GM10248 (cell line): ENCODE measurements around the gene SLC26A8.
"Not testable (repeated sequence)": the region's sequence is repeated elsewhere in the genome, so short reads cannot be mapped to it uniquely, and the experiment has no call there.

ENCODE experiments used
- CTCF ChIA-PET: fragments of 300-600 bp; sonication (Branson Sonifier 250); formaldehyde crosslinking; extraction: SDS; loops from one replicate; lab custom pipeline; 2021; ENCODE audit warnings: antibody characterized with exemption; lab: Yijun Ruan, JAX
- POLR2A ChIA-PET: fragments of 350-650 bp; sonication (Branson Sonifier 250); formaldehyde crosslinking; extraction: SDS; loops from one replicate; lab custom pipeline; 2020; ENCODE audit warnings: antibody characterized with exemption; lab: Yijun Ruan, JAX
- DNase-seq: peaks from one replicate; pipeline ENCODE4 v3.0.0; 2012; ENCODE audit errors: extremely low spot score
- TF ChIP-seq, protein P1 (sequence below): IDR thresholded peaks from 2 replicates; pipeline ENCODE4 v1.5.1; 2012; ENCODE audit warnings: mild to moderate bottlenecking, low read depth; ENCODE audit errors: extremely low read depth, missing control alignments, control extremely low read depth

SLC26A8 gene

DNA sequence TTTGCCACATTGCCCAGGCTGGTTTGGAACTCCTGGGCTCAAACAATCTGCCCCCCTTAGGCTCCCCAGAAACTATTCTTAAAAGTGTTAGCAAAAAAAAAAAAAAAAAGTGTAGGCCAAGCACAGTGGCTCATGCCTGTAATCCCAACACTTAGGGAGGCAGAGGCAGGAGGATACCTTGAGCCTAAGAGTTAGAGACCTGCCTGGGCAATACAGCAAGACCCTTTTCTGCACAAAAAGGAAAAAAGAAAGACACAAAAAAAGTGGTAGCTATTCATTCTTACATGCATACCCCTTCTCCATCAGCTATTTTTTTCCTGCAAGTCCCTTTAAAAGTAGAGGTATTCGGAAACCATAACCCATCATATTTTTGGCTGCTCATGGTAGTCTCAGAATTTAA lies 100.3 kb downstream of the SLC26A8 start:
- DNase-seq = no peak
- ChIA-PET POLR2A (no interaction called here), CTCF (interaction anchor here (1.0 kb wide), 1 partner anchor 104 kb away, joined by 3 read pairs; no protein-coding TSS in a partner anchor)
- TF ChIP-seq, protein P1, sequence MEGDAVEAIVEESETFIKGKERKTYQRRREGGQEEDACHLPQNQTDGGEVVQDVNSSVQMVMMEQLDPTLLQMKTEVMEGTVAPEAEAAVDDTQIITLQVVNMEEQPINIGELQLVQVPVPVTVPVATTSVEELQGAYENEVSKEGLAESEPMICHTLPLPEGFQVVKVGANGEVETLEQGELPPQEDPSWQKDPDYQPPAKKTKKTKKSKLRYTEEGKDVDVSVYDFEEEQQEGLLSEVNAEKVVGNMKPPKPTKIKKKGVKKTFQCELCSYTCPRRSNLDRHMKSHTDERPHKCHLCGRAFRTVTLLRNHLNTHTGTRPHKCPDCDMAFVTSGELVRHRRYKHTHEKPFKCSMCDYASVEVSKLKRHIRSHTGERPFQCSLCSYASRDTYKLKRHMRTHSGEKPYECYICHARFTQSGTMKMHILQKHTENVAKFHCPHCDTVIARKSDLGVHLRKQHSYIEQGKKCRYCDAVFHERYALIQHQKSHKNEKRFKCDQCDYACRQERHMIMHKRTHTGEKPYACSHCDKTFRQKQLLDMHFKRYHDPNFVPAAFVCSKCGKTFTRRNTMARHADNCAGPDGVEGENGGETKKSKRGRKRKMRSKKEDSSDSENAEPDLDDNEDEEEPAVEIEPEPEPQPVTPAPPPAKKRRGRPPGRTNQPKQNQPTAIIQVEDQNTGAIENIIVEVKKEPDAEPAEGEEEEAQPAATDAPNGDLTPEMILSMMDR = no peak

DNA sequence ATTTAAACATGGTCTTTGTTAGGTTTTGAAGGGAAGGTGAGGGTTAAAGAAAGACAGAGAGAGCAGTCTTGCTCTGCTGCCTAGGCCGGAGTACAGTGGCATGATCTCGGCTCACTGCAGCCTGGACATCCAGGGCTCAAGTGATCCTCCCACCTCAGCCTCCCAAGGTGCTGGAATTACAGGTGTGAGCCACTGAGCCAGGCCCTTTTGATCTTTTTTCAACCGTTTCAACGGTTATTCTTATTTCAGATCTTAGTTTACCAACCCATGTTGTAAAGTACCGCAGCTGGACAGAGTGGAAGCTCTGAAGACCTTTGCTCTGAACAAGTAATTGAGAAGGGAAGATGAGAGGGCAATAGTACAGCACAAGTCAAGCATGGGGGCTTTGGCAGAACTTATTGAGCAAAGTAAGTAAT lies 102.3 kb downstream of the SLC26A8 start:
- ChIA-PET POLR2A (no interaction called here), CTCF (interaction anchor here (0.8 to 1.9 kb wide), 4 partner anchors 8 to 172 kb away, joined by 3 to 7 read pairs (median 3); no protein-coding TSS in a partner anchor)
- TF ChIP-seq, protein P1 = no peak
- no peak for DNase-seq

DNA sequence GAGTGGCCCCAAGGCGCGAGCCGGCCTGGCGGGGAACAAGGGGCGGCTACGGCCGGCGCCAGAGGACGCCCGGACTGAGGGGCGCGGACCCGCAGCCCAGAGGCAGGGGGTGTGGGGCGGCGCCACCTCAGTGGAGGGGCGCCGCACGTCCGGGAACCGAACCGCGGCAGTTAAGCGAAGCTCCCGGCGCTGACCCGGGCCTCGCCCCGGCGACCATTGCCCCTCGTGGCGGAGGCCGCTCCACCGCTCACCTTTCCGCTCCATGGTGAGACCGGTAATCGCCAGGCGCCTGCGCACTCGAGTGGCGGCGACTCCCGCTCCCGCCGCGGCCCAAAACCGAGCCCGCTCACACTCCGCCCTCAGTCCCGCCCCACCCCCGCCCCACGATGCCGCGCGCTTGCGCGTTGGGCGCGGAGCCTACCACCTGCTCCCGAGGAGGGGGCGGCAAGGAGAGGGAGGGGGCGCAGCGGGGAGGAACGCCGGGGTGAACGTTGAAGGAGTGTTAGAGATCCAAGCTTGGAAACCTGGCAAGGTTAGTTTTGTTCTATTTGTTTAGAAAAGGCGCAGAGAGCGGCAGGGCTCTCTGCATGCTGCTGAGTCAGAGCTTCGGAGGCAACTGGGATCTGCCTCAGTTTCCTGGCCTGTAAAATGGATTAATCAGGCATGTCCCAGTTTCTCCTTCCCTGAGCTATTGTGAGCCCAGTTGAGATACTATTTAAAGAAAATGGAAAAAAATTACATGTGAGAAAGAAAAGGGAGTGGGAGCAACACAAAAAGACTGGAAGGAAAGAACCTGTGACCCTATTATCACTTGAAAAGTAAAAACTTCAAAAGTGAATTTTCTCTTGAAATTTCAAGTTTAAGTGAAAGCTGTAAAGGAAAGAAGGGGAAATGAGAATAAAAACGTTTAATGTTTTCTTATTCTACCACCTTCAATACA lies 103.4 kb downstream of the SLC26A8 start, which contains the start of gene SRPK1:
Gene SRPK1, minus strand, starts transcription at position 306 of the 940 bp plus-strand sequence. Its CDS starts 42 bp downstream, at position 264.
- TF ChIP-seq, protein P1 = no peak
- CTCF ChIA-PET = interaction anchor here (0.8 to 1.9 kb wide), 4 partner anchors 9 to 173 kb away, joined by 3 to 7 read pairs (median 3); no protein-coding TSS in a partner anchor
- peak; percentile 97 for DNase-seq
- POLR2A ChIA-PET = interaction anchor here (0.6 kb wide), 1 partner anchor 58 kb away, joined by 3 read pairs; no protein-coding TSS in a partner anchor

DNA sequence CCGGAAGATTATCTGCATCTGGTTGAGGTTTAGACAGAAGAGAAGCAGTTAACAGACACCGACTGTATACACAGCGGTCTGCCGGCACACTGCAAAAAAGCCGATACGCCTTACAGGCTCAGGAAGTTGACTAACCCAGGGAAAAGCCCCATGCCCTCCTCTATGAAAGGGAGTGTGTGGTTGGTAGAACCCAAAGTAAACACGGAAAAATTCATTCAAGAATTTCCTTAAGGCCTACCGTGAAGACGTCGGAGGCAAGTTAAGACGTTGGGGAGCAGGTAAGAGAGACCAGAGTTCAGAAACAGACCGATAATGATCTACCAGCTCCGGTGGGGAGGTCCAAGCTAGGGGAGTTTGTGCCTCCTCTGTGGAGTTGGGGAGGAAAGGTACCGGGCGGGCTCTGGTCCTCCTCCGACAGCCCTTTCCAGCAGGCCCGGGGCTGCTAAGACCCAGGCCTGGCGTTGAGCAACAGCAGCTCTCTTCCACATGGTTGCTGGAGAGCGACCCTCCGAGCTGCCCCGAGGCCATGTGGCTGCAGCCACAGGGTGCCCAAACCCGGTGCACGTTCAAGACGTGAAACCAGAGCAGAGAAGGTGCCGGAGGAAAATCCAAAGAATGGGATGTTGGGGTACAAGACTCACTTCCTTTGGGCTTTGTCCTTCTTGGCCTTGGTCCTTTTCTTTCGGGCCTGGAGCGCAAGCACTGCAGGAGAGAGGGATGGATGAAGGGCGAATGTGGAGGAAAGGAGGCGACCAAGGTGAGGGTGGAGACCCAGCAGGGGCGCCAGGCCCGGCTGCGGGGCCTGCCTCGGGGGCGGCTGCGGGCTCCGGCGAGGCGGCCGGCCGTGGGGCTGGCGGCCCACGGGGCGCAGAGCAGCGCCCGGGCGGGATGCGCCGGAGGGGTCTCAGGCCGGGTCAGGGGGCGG lies 104.4 kb downstream of the SLC26A8 start:
- POLR2A ChIA-PET = interaction anchor here (0.6 kb wide), 1 partner anchor 58 kb away, joined by 3 read pairs; no protein-coding TSS in a partner anchor

DNA sequence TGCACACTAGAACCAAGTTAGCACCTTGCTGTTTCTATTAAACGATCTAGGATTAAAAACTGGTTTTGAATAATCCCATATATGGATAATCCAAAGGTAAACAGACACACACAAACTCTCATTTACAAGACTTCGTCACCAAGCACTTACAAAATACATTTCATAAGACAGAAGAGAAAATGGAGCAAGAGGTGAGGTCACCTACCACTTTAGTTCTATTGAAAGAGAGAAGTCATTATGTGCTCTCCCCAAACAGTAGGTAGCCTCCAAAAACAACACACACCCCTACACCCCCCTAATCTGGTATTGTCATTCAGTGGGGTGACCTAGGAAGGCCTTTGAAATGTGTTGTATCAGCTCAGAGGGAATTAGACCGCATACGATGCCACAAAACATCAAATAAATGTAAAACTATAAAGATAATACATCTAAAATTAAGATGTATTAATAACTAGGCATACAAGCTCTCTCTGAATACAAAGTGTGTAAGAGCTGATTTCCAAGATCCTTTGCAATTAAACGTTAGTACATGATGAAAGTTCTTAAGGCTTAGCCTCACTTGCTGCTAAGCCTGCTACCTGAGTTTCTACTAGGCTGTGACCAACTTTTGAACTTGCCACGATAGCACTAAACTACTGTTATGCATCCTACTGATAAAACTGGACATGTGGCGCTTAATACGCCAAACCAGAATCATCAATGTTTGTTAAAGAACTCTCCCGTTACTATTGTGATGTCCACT lies 105.2 kb downstream of the SLC26A8 start:
- TF ChIP-seq, protein P1 = no peak
- peak; percentile 27 for DNase-seq
- ChIA-PET POLR2A (no interaction called here), CTCF (interaction anchor here (1.6 kb wide), 1 partner anchor 10 kb away, joined by 3 read pairs; no protein-coding TSS in a partner anchor)

More for the DNA sequence above, 104.4 kb downstream of the SLC26A8 start:
- peak; percentile 30 for DNase-seq
- CTCF ChIA-PET = no interaction called here
- TF ChIP-seq, protein P1 = no peak

DNA sequence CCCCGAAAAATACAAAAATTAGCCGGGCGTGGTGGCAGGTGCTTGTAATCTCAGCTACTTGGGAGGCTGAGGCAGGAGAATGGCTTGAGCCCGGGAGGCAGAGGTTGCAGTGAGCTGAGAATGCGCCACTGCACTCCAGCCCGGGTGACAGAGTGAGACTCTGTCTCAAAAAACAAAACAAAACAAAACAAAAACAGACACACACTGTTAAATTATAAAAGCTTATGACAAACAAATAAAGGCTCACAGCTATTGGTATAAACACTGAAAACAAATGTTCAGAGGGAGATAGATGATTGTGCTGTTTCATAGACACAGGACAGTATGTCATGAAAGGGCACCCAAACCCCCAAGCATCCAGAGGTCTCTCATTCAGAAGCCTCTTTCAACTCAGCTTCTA lies 107.5 kb downstream of the SLC26A8 start:
- CTCF ChIA-PET = interaction anchor here (1.6 to 2.2 kb wide), 3 partner anchors 11 to 15 kb away, joined by 3 to 5 read pairs (median 5); no protein-coding TSS in a partner anchor
- DNase-seq, POLR2A ChIA-PET: not testable (repeated sequence)
